HepG2 (cell line): ENCODE results near the gene RRP12. TPM values are rescaled to one million over a fixed set of nuclear protein-coding genes. Genes with fewer than 3 reads are reported as not detected.

Experiments used
- BRCA1 ChIP-seq: sonication (generic); formaldehyde crosslinking; IDR thresholded peaks from 2 replicates; pipeline ENCODE4 v1.4.0; 2020; ENCODE audit warnings: missing genetic modification reagents
- DMAP1 ChIP-seq: IDR thresholded peaks from 2 replicates; pipeline ENCODE4 v1.6.1; 2016
- GABPA ChIP-seq, 2 experiments: IDR thresholded peaks; 2 replicates each; pipeline ENCODE4 v1.6.1; 2011 to 2016; ENCODE audit warnings: low read depth in 2 of 2, low read length in 1 of 2, missing biosample characterization in 1 of 2, missing genetic modification characterization in 1 of 2
- HMG20A ChIP-seq: IDR thresholded peaks from 2 replicates; pipeline ENCODE4 v1.6.1; 2016; ENCODE audit warnings: borderline replicate concordance
- HNRNPLL ChIP-seq: fragments of 200-400 bp; formaldehyde crosslinking; IDR thresholded peaks from 2 replicates; pipeline ENCODE4 v1.6.1; 2017; ENCODE audit warnings: mild to moderate bottlenecking, low read depth, low read length; ENCODE audit not compliant: poor library complexity, severe bottlenecking
- PHF21A ChIP-seq: sonication (generic); formaldehyde crosslinking; IDR thresholded peaks from 2 replicates; pipeline ENCODE4 v1.5.0; 2020; ENCODE audit warnings: mild to moderate bottlenecking, missing genetic modification reagents
- SIN3A ChIP-seq: IDR thresholded peaks from 2 replicates; pipeline ENCODE4 v1.6.1; 2011; ENCODE audit warnings: low read depth, mild to moderate bottlenecking, control low read depth, low read length, borderline replicate concordance
- THAP11 ChIP-seq: IDR thresholded peaks from 2 replicates; pipeline ENCODE4 v1.6.1; 2016; ENCODE audit warnings: missing biosample characterization, missing genetic modification reagents
- ZBTB8A ChIP-seq: sonication (generic); formaldehyde crosslinking; IDR thresholded peaks from 2 replicates; pipeline ENCODE4 v1.4.0; 2020; ENCODE audit warnings: mild to moderate bottlenecking, low read depth, missing genetic modification reagents, borderline replicate concordance
- ZIK1 ChIP-seq: sonication (generic); formaldehyde crosslinking; IDR thresholded peaks from 2 replicates; pipeline ENCODE4 v1.5.0; 2020; ENCODE audit warnings: mild to moderate bottlenecking, low read depth, missing genetic modification reagents, borderline replicate concordance
- ZNF501 ChIP-seq: sonication (generic); formaldehyde crosslinking; IDR thresholded peaks from 2 replicates; pipeline ENCODE4 v1.5.1; 2020; ENCODE audit warnings: mild to moderate bottlenecking, moderate library complexity, missing genetic modification reagents
- ZNF614 ChIP-seq: IDR thresholded peaks from 2 replicates; pipeline ENCODE4 v1.6.1; 2018; ENCODE audit warnings: missing biosample characterization, missing genetic modification reagents, inconsistent platforms, borderline replicate concordance
- polyA plus RNA-seq, 8 experiments: library from polyadenylated mRNA; depleted of rRNA in 3 of 8; stranded (reverse) in 7 of 8; unstranded in 1 of 8; fragments of >200 nt; fragmentation: Illumina TruSeq in 4 of 8; extraction: Trizol in 4 of 8; gene quantifications; 2 replicates each; pipeline versions ENCODE4 v1.2.1 to v1.2.3, GENCODE V29; 2011 to 2016; ENCODE audit warnings: low read depth in 4 of 8, missing spikeins in 1 of 8, mixed read lengths in 1 of 8; ENCODE audit not compliant: insufficient read depth in 1 of 8
- total RNA-seq, 5 experiments: library from RNA; depleted of rRNA; stranded (reverse); fragments of >200 nt; fragmentation: Illumina TruSeq; extraction: Trizol; gene quantifications; 2 replicates each; pipeline ENCODE4 v1.2.3, GENCODE V29; 2016; ENCODE audit warnings: low read depth in 1 of 5
- TF ChIP-seq, protein P1 (sequence below): sonication (generic); formaldehyde crosslinking; IDR thresholded peaks from 2 replicates; pipeline ENCODE4 v1.4.0; 2020; ENCODE audit warnings: missing genetic modification reagents, borderline replicate concordance
- TF ChIP-seq, protein P2 (sequence below): sonication (generic); formaldehyde crosslinking; IDR thresholded peaks from 2 replicates; pipeline ENCODE4 v1.4.0; 2020; ENCODE audit warnings: missing genetic modification reagents, borderline replicate concordance
- TF ChIP-seq, protein P3 (sequence below): sonication (generic); formaldehyde crosslinking; IDR thresholded peaks from 2 replicates; pipeline ENCODE4 v1.9.0; 2021; ENCODE audit warnings: missing genetic modification reagents, mild to moderate bottlenecking, borderline replicate concordance
- TF ChIP-seq, protein P4 (sequence below): sonication (generic); formaldehyde crosslinking; IDR thresholded peaks from 2 replicates; pipeline ENCODE4 v1.5.0; 2020; ENCODE audit warnings: mild to moderate bottlenecking, missing genetic modification reagents

RRP12 gene
- total and polyA plus RNA-seq, 2 of the 13 experiments (the other 11 are each of a cell fraction or from before 2014, with no cell fraction given) = 13.2 to 39.4 TPM

DNA sequence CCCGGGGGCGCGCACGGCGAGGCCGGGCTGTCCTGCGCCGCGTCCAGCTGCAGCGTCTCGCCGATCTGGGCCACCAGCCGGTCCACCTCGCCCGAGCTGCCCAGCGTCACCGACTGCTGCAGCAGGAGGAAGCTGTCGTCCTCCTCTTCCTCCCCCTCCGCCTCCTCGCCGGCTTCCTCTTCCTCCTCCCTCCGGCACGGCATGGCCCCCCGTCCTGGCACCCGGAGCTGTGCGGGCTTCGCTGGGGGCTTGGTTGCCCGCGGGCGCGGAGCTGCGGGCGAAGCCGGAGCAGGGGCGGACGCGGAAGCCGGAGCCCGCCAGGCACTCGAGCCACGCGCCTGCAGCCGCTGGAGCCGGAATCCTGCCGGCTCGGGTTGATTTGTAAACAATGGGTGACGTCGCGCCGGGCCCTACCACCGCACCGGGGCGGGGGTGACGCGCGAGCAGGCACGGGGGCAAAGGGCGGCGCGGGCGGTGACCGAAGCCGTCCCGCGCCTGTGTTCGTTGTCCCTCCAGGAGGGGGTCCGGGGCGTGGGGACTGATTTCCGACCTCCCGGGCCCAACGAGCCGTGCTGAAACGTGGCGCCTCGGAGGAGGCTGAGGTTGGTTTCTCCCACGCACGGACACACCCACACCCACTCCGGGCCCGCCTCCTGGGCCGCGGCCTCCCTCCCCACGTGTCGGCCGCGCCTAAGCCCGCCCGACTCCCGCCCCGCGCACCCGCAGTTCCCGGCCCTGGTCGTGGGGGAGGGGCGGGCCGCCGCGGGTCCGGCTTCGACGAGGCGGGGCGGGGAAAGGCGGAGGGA, 66.6 kb downstream of the RRP12 start, which contains the start of gene FRAT2 (continued):
- TF ChIP-seq, protein P1, sequence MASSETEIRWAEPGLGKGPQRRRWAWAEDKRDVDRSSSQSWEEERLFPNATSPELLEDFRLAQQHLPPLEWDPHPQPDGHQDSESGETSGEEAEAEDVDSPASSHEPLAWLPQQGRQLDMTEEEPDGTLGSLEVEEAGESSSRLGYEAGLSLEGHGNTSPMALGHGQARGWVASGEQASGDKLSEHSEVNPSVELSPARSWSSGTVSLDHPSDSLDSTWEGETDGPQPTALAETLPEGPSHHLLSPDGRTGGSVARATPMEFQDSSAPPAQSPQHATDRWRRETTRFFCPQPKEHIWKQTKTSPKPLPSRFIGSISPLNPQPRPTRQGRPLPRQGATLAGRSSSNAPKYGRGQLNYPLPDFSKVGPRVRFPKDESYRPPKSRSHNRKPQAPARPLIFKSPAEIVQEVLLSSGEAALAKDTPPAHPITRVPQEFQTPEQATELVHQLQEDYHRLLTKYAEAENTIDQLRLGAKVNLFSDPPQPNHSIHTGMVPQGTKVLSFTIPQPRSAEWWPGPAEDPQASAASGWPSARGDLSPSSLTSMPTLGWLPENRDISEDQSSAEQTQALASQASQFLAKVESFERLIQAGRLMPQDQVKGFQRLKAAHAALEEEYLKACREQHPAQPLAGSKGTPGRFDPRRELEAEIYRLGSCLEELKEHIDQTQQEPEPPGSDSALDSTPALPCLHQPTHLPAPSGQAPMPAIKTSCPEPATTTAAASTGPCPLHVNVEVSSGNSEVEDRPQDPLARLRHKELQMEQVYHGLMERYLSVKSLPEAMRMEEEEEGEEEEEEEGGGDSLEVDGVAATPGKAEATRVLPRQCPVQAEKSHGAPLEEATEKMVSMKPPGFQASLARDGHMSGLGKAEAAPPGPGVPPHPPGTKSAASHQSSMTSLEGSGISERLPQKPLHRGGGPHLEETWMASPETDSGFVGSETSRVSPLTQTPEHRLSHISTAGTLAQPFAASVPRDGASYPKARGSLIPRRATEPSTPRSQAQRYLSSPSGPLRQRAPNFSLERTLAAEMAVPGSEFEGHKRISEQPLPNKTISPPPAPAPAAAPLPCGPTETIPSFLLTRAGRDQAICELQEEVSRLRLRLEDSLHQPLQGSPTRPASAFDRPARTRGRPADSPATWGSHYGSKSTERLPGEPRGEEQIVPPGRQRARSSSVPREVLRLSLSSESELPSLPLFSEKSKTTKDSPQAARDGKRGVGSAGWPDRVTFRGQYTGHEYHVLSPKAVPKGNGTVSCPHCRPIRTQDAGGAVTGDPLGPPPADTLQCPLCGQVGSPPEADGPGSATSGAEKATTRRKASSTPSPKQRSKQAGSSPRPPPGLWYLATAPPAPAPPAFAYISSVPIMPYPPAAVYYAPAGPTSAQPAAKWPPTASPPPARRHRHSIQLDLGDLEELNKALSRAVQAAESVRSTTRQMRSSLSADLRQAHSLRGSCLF (CRISPR knock-in tag) = no peak
- TF ChIP-seq HMG20A (no peak), HNRNPLL (peak; percentile 44), ZNF614 (CRISPR knock-in tag) (no peak; the same call in 1 of the 2 replicates), ZIK1 (CRISPR knock-in tag) (peak; percentile 27; the same call in 1 of the 2 replicates), ZBTB8A (CRISPR knock-in tag) (no peak), GABPA (IDR thresholded peaks at IDR 0.05; ENCODE audit: low read depth, low read length) (no peak), GABPA (CRISPR knock-in tag; IDR thresholded peaks at IDR 0.05; ENCODE audit: low read depth) (no peak), BRCA1 (CRISPR knock-in tag) (no peak), PHF21A (CRISPR knock-in tag) (no peak), ZNF501 (no peak), THAP11 (CRISPR knock-in tag) (peak; percentile 73), SIN3A (peak; percentile 83), DMAP1 (CRISPR knock-in tag) (peak; percentile 61; the same call in 1 of the 2 replicates)
- TF ChIP-seq, protein P2, sequence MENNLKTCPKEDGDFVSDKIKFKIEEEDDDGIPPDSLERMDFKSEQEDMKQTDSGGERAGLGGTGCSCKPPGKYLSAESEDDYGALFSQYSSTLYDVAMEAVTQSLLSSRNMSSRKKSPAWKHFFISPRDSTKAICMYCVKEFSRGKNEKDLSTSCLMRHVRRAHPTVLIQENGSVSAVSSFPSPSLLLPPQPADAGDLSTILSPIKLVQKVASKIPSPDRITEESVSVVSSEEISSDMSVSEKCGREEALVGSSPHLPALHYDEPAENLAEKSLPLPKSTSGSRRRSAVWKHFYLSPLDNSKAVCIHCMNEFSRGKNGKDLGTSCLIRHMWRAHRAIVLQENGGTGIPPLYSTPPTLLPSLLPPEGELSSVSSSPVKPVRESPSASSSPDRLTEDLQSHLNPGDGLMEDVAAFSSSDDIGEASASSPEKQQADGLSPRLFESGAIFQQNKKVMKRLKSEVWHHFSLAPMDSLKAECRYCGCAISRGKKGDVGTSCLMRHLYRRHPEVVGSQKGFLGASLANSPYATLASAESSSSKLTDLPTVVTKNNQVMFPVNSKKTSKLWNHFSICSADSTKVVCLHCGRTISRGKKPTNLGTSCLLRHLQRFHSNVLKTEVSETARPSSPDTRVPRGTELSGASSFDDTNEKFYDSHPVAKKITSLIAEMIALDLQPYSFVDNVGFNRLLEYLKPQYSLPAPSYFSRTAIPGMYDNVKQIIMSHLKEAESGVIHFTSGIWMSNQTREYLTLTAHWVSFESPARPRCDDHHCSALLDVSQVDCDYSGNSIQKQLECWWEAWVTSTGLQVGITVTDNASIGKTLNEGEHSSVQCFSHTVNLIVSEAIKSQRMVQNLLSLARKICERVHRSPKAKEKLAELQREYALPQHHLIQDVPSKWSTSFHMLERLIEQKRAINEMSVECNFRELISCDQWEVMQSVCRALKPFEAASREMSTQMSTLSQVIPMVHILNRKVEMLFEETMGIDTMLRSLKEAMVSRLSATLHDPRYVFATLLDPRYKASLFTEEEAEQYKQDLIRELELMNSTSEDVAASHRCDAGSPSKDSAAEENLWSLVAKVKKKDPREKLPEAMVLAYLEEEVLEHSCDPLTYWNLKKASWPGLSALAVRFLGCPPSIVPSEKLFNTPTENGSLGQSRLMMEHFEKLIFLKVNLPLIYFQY (CRISPR knock-in tag) = peak; percentile 47; the same call in 1 of the 2 replicates
- TF ChIP-seq, protein P3, sequence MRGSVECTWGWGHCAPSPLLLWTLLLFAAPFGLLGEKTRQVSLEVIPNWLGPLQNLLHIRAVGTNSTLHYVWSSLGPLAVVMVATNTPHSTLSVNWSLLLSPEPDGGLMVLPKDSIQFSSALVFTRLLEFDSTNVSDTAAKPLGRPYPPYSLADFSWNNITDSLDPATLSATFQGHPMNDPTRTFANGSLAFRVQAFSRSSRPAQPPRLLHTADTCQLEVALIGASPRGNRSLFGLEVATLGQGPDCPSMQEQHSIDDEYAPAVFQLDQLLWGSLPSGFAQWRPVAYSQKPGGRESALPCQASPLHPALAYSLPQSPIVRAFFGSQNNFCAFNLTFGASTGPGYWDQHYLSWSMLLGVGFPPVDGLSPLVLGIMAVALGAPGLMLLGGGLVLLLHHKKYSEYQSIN (CRISPR knock-in tag) = no peak
- TF ChIP-seq, protein P4, sequence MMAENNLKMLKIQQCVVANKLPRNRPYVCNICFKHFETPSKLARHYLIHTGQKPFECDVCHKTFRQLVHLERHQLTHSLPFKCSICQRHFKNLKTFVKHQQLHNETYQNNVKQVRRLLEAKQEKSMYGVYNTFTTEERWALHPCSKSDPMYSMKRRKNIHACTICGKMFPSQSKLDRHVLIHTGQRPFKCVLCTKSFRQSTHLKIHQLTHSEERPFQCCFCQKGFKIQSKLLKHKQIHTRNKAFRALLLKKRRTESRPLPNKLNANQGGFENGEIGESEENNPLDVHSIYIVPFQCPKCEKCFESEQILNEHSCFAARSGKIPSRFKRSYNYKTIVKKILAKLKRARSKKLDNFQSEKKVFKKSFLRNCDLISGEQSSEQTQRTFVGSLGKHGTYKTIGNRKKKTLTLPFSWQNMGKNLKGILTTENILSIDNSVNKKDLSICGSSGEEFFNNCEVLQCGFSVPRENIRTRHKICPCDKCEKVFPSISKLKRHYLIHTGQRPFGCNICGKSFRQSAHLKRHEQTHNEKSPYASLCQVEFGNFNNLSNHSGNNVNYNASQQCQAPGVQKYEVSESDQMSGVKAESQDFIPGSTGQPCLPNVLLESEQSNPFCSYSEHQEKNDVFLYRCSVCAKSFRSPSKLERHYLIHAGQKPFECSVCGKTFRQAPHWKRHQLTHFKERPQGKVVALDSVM (CRISPR knock-in tag) = no peak
